GM18502 (cell line): Measurements from ENCODE around the gene PAFAH1B2.
A peak's percentile ranks its signal among the peaks of the same experiment; 100 is the strongest.
"Not testable (repeated sequence)": the region's sequence is repeated elsewhere in the genome, so short reads cannot be mapped to it uniquely, and the experiment has no call there.

Experiments
- ATAC-seq: cut with Tn5 transposase; IDR thresholded peaks from one replicate; pipeline ENCODE4 v1.9.1; 2021; ENCODE audit warnings: mild to moderate bottlenecking; ENCODE audit not compliant: unreplicated experiment, poor library complexity

The PAFAH1B2 gene

GRCh38 chr11:117171007-117171403 lies 26.9 kb downstream of the PAFAH1B2 start:
- no peak for ATAC-seq

- ATAC-seq = no peak
These were observed 27.4 kb downstream of the PAFAH1B2 start for GRCh38 chr11:117171404-117172061.

- no peak for ATAC-seq
These were observed 28.8 kb downstream of the PAFAH1B2 start for GRCh38 chr11:117172724-117173421.

GRCh38 chr11:117175104-117175503 lies 31.0 kb downstream of the PAFAH1B2 start:
- ATAC-seq = no peak

- ATAC-seq = no peak
These were observed 31.7 kb downstream of the PAFAH1B2 start for GRCh38 chr11:117175781-117176180.

- no peak for ATAC-seq
These were observed 32.1 kb downstream of the PAFAH1B2 start for GRCh38 chr11:117176186-117176585.

- ATAC-seq = no peak
These were observed 33.6 kb downstream of the PAFAH1B2 start for GRCh38 chr11:117177534-117178209.

GRCh38 chr11:117178210-117179034 lies 34.3 kb downstream of the PAFAH1B2 start, which contains the start of gene SIDT2:
TSS of gene SIDT2 (plus strand) at chr11:117178743. CDS start at chr11:117179264, 521 bp downstream.
- peak; percentile 90 for ATAC-seq

GRCh38 chr11:117179048-117179999 lies 35.2 kb downstream of the PAFAH1B2 start:
- peak; percentile 29 for ATAC-seq

GRCh38 chr11:117180020-117180419 lies 35.9 kb downstream of the PAFAH1B2 start:
- no peak for ATAC-seq

- ATAC-seq = peak; percentile 37
These were observed 36.8 kb downstream of the PAFAH1B2 start for GRCh38 chr11:117180661-117181585.

- ATAC-seq = no peak
These were observed 37.8 kb downstream of the PAFAH1B2 start for GRCh38 chr11:117181586-117182550.

- ATAC-seq = no peak
These were observed 38.5 kb downstream of the PAFAH1B2 start for GRCh38 chr11:117182551-117182935.

GRCh38 chr11:117183178-117183577 lies 39.1 kb downstream of the PAFAH1B2 start:
- ATAC-seq = not testable (repeated sequence)

- no peak for ATAC-seq
These were observed 39.8 kb downstream of the PAFAH1B2 start for GRCh38 chr11:117183724-117184349.

- ATAC-seq = peak; percentile 54
These were observed 41.8 kb downstream of the PAFAH1B2 start for GRCh38 chr11:117185736-117186430.
